WTC11 (cell line): ENCODE measurements around the gene SLC37A3. TPM values are rescaled to one million over a fixed set of nuclear protein-coding genes. Genes with fewer than 3 reads are reported as not detected.
A peak's percentile ranks its signal among the peaks of the same experiment; 100 is the strongest.

ENCODE experiments used
- ATAC-seq: fragments of 200-7000 bp; cut with Tn5 transposase; 2 replicates; pipeline ENCODE4 v1.10.0; 2021; ENCODE audit warnings: mild to moderate bottlenecking, moderate library complexity
- CTCF ChIA-PET: fragments of 300-600 bp; sonication (Branson Sonifier 250); formaldehyde crosslinking; loops from one replicate; lab custom pipeline; 2021; ENCODE audit warnings: antibody characterized with exemption; lab: Charles Lee
- POLR2A ChIA-PET: fragments of 350-600 bp; sonication (Branson Sonifier 250); formaldehyde crosslinking; loops from one replicate; lab custom pipeline; 2021; ENCODE audit warnings: antibody characterized with exemption; lab: Charles Lee
- DNase-seq: peaks from one replicate; pipeline ENCODE4 v3.0.0; 2021; ENCODE audit warnings: low spot score
- H3K27ac Mint-ChIP-seq: 2 replicates; pipeline ENCODE4 v1.8.0; 2021; ENCODE audit warnings: mixed read lengths
- H3K27me3 Mint-ChIP-seq: 2 replicates; pipeline ENCODE4 v1.8.0; 2021; ENCODE audit warnings: low read depth, mild to moderate bottlenecking, moderate library complexity, mixed read lengths
- H3K36me3 Mint-ChIP-seq: 2 replicates; pipeline ENCODE4 v1.8.0; 2021; ENCODE audit warnings: mixed read lengths
- H3K4me1 Mint-ChIP-seq: 2 replicates; pipeline ENCODE4 v1.8.0; 2022; ENCODE audit warnings: mixed read lengths
- H3K4me3 Mint-ChIP-seq: 2 replicates; pipeline ENCODE4 v1.8.0; 2021; ENCODE audit warnings: mild to moderate bottlenecking, moderate library complexity, mixed read lengths
- H3K9me3 Mint-ChIP-seq: 2 replicates; pipeline ENCODE4 v1.8.0; 2021; ENCODE audit warnings: mixed read lengths
- ATF1 ChIP-seq: sonication (generic); formaldehyde crosslinking; IDR thresholded peaks from 2 replicates; pipeline ENCODE4 v1.8.1; 2023; ENCODE audit warnings: mild to moderate bottlenecking, moderate library complexity, missing genetic modification reagents
- FOXK1 ChIP-seq: sonication (generic); formaldehyde crosslinking; IDR thresholded peaks from 2 replicates; pipeline ENCODE4 v1.8.0; 2022; ENCODE audit warnings: mild to moderate bottlenecking, moderate library complexity, missing genetic modification reagents
- GRHL2 ChIP-seq: fragments of 250-450 bp; sonication (Bioruptor Pico); IDR thresholded peaks from 2 replicates; pipeline ENCODE4 v1.8.0; 2022; ENCODE audit warnings: mild to moderate bottlenecking, moderate library complexity; ENCODE audit not compliant: insufficient replicate concordance, severe bottlenecking
- GTF2I ChIP-seq: fragments of 250-450 bp; sonication (Bioruptor Pico); conservative IDR thresholded peaks from 2 replicates; pipeline ENCODE4 v1.4.0; 2021; ENCODE audit warnings: mild to moderate bottlenecking
- JUN ChIP-seq: sonication (generic); formaldehyde crosslinking; IDR thresholded peaks from 2 replicates; pipeline ENCODE4 v1.8.0; 2023; ENCODE audit warnings: mild to moderate bottlenecking, missing genetic modification reagents
- MXD4 ChIP-seq: fragments of 250-450 bp; sonication (Bioruptor Pico); IDR thresholded peaks from 2 replicates; pipeline ENCODE4 v1.8.0; 2021; ENCODE audit warnings: mild to moderate bottlenecking, moderate library complexity, borderline replicate concordance
- MYBL2 ChIP-seq: sonication (generic); formaldehyde crosslinking; IDR thresholded peaks from 2 replicates; pipeline ENCODE4 v1.8.1; 2023; ENCODE audit warnings: mild to moderate bottlenecking, moderate library complexity, missing genetic modification reagents
- NFATC4 ChIP-seq: fragments of 250-450 bp; sonication (Bioruptor Pico); IDR thresholded peaks from 2 replicates; pipeline ENCODE4 v1.9.0; 2021; ENCODE audit warnings: mild to moderate bottlenecking
- RORB ChIP-seq: fragments of 250-450 bp; sonication (Bioruptor Pico); IDR thresholded peaks from 2 replicates; pipeline ENCODE4 v1.9.0; 2021; ENCODE audit warnings: mild to moderate bottlenecking
- ZBTB21 ChIP-seq: sonication (generic); formaldehyde crosslinking; IDR thresholded peaks from 2 replicates; pipeline ENCODE4 v1.8.1; 2023; ENCODE audit warnings: mild to moderate bottlenecking, missing genetic modification reagents, borderline replicate concordance
- ZNF232 ChIP-seq: sonication (generic); formaldehyde crosslinking; IDR thresholded peaks from 2 replicates; pipeline ENCODE4 v1.8.0; 2022; ENCODE audit warnings: mild to moderate bottlenecking, missing genetic modification reagents
- ZNF396 ChIP-seq: fragments of 250-450 bp; sonication (Bioruptor Pico); IDR thresholded peaks from 2 replicates; pipeline ENCODE4 v1.8.0; 2021; ENCODE audit warnings: mild to moderate bottlenecking, moderate library complexity, borderline replicate concordance
- total RNA-seq: library from RNA; stranded (reverse); gene quantifications from 3 replicates; pipeline ENCODE4 v1.2.3, GENCODE V29; 2021
- TF ChIP-seq, protein P1 (sequence below): sonication (generic); formaldehyde crosslinking; conservative IDR thresholded peaks from 2 replicates; pipeline ENCODE4 v1.8.1; 2023; ENCODE audit warnings: mild to moderate bottlenecking, low read depth, missing genetic modification reagents, moderate library complexity
- TF ChIP-seq, protein P2 (sequence below): sonication (generic); formaldehyde crosslinking; IDR thresholded peaks from 2 replicates; pipeline ENCODE4 v1.8.1; 2023; ENCODE audit warnings: mild to moderate bottlenecking, missing genetic modification reagents, moderate library complexity
- TF ChIP-seq, protein P3 (sequence below): fragments of 250-450 bp; sonication (Bioruptor Pico); conservative IDR thresholded peaks from 2 replicates; pipeline ENCODE4 v1.9.0; 2021; ENCODE audit warnings: mild to moderate bottlenecking

SLC37A3 gene
- total RNA-seq, 1 experiment from 2014 or later, result 54.8 TPM

DNA sequence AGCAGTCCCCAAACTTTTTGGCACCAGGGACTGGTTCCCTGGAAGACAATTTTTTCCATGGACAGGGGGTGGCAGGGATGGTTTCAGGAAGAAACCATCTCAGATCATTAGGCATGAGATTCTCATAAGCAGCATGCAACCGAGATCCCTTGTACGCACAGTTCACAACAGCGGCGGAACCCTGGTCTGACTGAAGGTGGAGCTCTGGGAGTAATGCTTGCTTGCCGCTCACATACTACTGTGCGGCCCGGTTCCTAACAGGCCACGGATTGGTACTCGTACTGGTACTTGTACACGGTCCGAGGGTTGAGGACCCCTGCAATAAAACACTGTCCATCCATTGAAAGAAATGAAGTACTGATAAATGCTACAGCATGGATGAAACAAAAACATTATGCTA, 48.1 kb upstream of the SLC37A3 start:
- 0 out of 2 replicates have a peak, but pooled peaks cover 4% of the 10 kb centered on the region for H3K36me3 Mint-ChIP-seq
- POLR2A ChIA-PET, result no interaction called here
- no peak; the same call in 1 of the 2 replicates for ATAC-seq
- peaks cover 6% of the 10 kb centered on the region; the same call in 1 of the 2 replicates for H3K9me3 Mint-ChIP-seq
- CTCF ChIA-PET, result no interaction called here
- no peak for DNase-seq
- H3K27ac Mint-ChIP-seq, result peak overlapping the region; percentile 81
- H3K27me3 Mint-ChIP-seq, result no peaks in the 10 kb centered on the region
- H3K4me1 Mint-ChIP-seq, result peaks cover 46% of the 10 kb centered on the region
- TF ChIP-seq RORB, result no peak
- TF ChIP-seq ZNF232, result no peak
- TF ChIP-seq ZBTB21 (CRISPR knock-in tag), result no peak
- no peak for TF ChIP-seq NFATC4 (CRISPR knock-in tag)
- no peak for TF ChIP-seq ZNF396 (CRISPR knock-in tag)
- TF ChIP-seq, protein P1, sequence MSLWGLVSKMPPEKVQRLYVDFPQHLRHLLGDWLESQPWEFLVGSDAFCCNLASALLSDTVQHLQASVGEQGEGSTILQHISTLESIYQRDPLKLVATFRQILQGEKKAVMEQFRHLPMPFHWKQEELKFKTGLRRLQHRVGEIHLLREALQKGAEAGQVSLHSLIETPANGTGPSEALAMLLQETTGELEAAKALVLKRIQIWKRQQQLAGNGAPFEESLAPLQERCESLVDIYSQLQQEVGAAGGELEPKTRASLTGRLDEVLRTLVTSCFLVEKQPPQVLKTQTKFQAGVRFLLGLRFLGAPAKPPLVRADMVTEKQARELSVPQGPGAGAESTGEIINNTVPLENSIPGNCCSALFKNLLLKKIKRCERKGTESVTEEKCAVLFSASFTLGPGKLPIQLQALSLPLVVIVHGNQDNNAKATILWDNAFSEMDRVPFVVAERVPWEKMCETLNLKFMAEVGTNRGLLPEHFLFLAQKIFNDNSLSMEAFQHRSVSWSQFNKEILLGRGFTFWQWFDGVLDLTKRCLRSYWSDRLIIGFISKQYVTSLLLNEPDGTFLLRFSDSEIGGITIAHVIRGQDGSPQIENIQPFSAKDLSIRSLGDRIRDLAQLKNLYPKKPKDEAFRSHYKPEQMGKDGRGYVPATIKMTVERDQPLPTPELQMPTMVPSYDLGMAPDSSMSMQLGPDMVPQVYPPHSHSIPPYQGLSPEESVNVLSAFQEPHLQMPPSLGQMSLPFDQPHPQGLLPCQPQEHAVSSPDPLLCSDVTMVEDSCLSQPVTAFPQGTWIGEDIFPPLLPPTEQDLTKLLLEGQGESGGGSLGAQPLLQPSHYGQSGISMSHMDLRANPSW (CRISPR knock-in tag), result no peak
- TF ChIP-seq, all 79 proteins: peak for 0
- no peak overlapping the region for H3K4me3 Mint-ChIP-seq

DNA sequence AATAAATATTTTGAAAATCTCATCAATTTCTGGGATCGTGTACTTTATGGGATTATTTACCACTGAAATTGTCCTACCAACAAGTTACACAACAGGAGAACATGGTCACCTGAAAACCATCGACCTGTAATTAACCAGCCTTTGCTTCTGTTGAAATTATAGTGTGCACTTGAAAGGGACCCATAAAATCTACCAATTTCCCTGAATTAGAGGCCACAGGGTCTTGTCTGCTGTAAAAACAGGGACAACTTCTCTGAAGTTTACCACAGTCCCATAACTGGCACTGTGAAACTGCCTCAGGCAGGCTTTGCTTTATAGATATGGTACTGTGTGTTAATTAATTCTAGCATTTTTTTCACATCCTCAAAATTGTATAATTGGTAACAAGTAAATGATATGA, 43.2 kb upstream of the SLC37A3 start:
- peaks cover 1% of the 10 kb centered on the region for H3K4me1 Mint-ChIP-seq
- CTCF ChIA-PET, result no interaction called here
- TF ChIP-seq MXD4 (CRISPR knock-in tag) (no peak), ATF1 (CRISPR knock-in tag) (no peak), GRHL2 (CRISPR knock-in tag) (no peak), FOXK1 (no peak)

DNA sequence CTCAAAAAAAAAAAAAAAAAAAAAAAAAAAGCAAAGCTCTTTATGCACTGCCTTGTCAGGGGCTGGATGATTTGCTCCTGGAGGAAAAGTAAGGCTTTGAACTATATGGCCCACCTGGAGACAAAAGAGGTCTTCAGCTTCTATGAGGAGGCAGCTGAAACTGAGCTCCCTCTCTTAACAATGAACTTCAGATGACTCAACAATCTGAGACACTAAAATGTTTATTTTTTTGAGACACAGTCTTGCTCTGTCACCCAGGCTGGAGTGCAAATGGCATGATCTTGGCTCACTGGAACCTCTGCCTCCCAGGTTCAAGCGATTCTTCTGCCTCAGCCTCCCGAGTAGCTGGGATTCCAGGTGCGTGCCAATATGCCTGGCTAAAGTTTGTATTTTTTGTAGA, 42.3 kb upstream of the SLC37A3 start:
- ATAC-seq (no peak), DNase-seq (no peak)
- no peaks in the 10 kb centered on the region for H3K4me1 Mint-ChIP-seq
- CTCF ChIA-PET, result no interaction called here
- no peaks in the 10 kb centered on the region for H3K9me3 Mint-ChIP-seq
- no peaks in the 10 kb centered on the region for H3K36me3 Mint-ChIP-seq
- no peak overlapping the region for H3K27ac Mint-ChIP-seq
- H3K27me3 Mint-ChIP-seq, result no peaks in the 10 kb centered on the region
- POLR2A ChIA-PET, result interaction anchor here (0.6 to 0.7 kb wide), 3 partner anchors 25 to 1671 kb away, joined by 3 to 5 read pairs (median 3); no protein-coding TSS in a partner anchor
- H3K4me3 Mint-ChIP-seq, result no peak overlapping the region
- TF ChIP-seq MYBL2 (CRISPR knock-in tag), result no peak
- TF ChIP-seq, protein P2, sequence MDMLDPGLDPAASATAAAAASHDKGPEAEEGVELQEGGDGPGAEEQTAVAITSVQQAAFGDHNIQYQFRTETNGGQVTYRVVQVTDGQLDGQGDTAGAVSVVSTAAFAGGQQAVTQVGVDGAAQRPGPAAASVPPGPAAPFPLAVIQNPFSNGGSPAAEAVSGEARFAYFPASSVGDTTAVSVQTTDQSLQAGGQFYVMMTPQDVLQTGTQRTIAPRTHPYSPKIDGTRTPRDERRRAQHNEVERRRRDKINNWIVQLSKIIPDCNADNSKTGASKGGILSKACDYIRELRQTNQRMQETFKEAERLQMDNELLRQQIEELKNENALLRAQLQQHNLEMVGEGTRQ (CRISPR knock-in tag), result no peak
- no peak for TF ChIP-seq FOXK1

More for the DNA sequence above, 43.2 kb upstream of the SLC37A3 start:
- H3K36me3 Mint-ChIP-seq, result 0 out of 2 replicates have a peak, but pooled peaks cover 4% of the 10 kb centered on the region
- POLR2A ChIA-PET, result no interaction called here
- H3K27ac Mint-ChIP-seq, result no peak overlapping the region
- H3K27me3 Mint-ChIP-seq, result no peaks in the 10 kb centered on the region
- ATAC-seq (no peak), DNase-seq (no peak)
- H3K9me3 Mint-ChIP-seq, result peaks cover 4% of the 10 kb centered on the region; the same call in 1 of the 2 replicates
- no peak overlapping the region for H3K4me3 Mint-ChIP-seq

DNA sequence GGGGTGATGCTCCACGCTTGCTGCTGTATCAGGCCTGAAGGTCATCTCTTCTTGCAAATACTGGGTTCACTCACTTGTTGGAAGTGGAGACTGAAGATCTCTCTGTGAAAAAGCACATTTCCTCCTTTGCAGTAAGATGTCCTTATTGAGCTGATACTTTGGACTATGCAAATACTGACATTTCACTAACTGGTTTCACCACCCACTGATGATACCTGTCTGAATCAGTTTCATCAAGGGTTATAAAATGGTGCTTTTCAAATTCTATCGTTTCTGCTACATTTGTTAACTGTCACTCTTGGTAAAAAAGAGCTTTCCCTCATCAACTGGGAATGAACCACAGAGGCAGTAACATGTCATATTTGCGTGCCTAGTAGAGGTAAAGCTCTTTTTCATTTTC, 41.0 kb upstream of the SLC37A3 start:
- no peak overlapping the region for H3K4me3 Mint-ChIP-seq
- ChIA-PET CTCF (no interaction called here), POLR2A (no interaction called here)
- no peaks in the 10 kb centered on the region for H3K27me3 Mint-ChIP-seq
- no peak for ATAC-seq
- TF ChIP-seq JUN (CRISPR knock-in tag) (no peak), NFATC4 (CRISPR knock-in tag) (no peak), GRHL2 (CRISPR knock-in tag) (no peak), GTF2I (CRISPR knock-in tag) (no peak)
- TF ChIP-seq, protein P3, sequence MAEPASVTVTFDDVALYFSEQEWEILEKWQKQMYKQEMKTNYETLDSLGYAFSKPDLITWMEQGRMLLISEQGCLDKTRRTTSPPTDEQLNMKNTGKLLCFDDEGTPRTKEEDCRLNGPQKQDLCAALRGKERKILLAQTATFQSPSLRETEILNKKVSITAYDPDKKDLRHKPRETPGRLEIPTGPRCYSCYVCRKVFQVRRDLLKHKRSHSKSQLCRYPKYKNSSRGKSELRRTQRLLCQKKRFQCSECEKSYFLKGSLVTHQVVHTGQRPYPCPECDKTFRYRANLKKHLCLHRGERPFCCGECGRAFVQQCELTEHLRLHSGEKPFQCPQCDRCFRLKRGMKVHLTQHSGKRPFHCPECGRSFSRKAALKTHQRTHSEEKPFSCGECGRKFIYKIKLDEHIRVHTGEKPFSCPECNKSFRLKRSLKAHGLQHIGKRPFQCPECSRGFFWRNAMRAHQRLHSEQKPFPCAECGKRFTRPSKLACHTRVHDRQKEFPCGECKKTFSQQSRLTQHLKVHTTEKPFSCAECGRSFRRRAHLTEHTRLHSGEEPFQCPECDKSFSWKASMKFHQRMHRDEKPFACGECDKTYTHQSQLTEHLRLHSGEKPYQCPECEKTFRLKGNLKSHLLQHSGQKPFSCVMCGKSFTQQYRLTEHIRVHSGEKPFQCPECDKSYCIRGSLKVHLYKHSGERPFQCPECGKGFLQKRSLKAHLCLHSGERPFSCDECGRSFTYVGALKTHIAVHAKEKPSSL (CRISPR knock-in tag), result no peak
- H3K4me1 Mint-ChIP-seq, result no peaks in the 10 kb centered on the region
- DNase-seq, result no peak
- H3K36me3 Mint-ChIP-seq, result no peaks in the 10 kb centered on the region
- H3K27ac Mint-ChIP-seq, result no peak overlapping the region
- no peaks in the 10 kb centered on the region for H3K9me3 Mint-ChIP-seq
